K562 (cell line): Measurements from ENCODE around the gene PRDX6. TPM values are rescaled to one million over a fixed set of nuclear protein-coding genes. Genes with fewer than 3 reads are reported as not detected.
A peak's percentile ranks its signal among the peaks of the same experiment; 100 is the strongest.

Experiments
- ARID1B ChIP-seq: fragments of 450-650 bp; IDR thresholded peaks from 2 replicates; pipeline ENCODE4 v1.6.1; 2016; ENCODE audit warnings: antibody characterized with exemption, mild to moderate bottlenecking, inconsistent platforms
- CBX1 ChIP-seq: sonication (generic); IDR thresholded peaks from 2 replicates; pipeline ENCODE4 v1.6.1; 2016; ENCODE audit warnings: antibody characterized with exemption, low read depth, mild to moderate bottlenecking
- DMBX1 ChIP-seq: fragments of 250-450 bp; sonication (Bioruptor Pico); IDR thresholded peaks from 2 replicates; pipeline ENCODE4 v1.8.0; 2022; ENCODE audit warnings: inconsistent platforms, mild to moderate bottlenecking, moderate library complexity, borderline replicate concordance
- E2F6 ChIP-seq, 2 experiments: IDR thresholded peaks; 2 replicates each; pipeline ENCODE4 v1.6.1; 2011; ENCODE audit warnings: borderline replicate concordance in 1 of 2, control low read depth in 1 of 2, low read depth in 1 of 2, low read length in 1 of 2, mild to moderate bottlenecking in 1 of 2, mixed read lengths in 1 of 2, moderate library complexity in 1 of 2; ENCODE audit not compliant: insufficient read depth in 1 of 2, insufficient read length in 1 of 2, poor library complexity in 1 of 2, severe bottlenecking in 1 of 2; ENCODE audit errors: extremely low read depth in 1 of 2
- ERF ChIP-seq: fragments of 450-650 bp; formaldehyde crosslinking; IDR thresholded peaks from 2 replicates; pipeline ENCODE4 v1.4.0; 2020; ENCODE audit warnings: mild to moderate bottlenecking, mixed read lengths
- FOXK2 ChIP-seq, 2 experiments: fragments of 450-650 bp; IDR thresholded peaks in 1 of 2; conservative IDR thresholded peaks in 1 of 2; 2 replicates each; pipeline ENCODE4 v1.6.1; 2016; ENCODE audit warnings: low read depth in 2 of 2, mild to moderate bottlenecking in 1 of 2
- L3MBTL2 ChIP-seq: fragments of 450-650 bp; IDR thresholded peaks from 2 replicates; pipeline ENCODE4 v1.6.1; 2016; ENCODE audit warnings: mild to moderate bottlenecking, moderate library complexity
- MAFG ChIP-seq: fragments of 450-650 bp; conservative IDR thresholded peaks from 2 replicates; pipeline ENCODE4 v1.6.1; 2016; ENCODE audit warnings: missing genetic modification characterization, missing compliant biosample characterization
- PYGO2 ChIP-seq: fragments of 450-650 bp; IDR thresholded peaks from 2 replicates; pipeline ENCODE4 v1.6.1; 2016; ENCODE audit warnings: mild to moderate bottlenecking, missing genetic modification characterization, moderate library complexity, missing compliant biosample characterization
- TRIM28 ChIP-seq: fragments of 450-650 bp; IDR thresholded peaks from 2 replicates; pipeline ENCODE4 v1.6.1; 2017
- XRCC4 ChIP-seq: IDR thresholded peaks from one replicate; pipeline ENCODE4 v1.6.1; 2011; ENCODE audit not compliant: insufficient read depth, insufficient read length; ENCODE audit errors: extremely low read depth
- ZBTB8A ChIP-seq: fragments of 450-650 bp; IDR thresholded peaks from 2 replicates; pipeline ENCODE4 v1.6.1; 2018; ENCODE audit warnings: mild to moderate bottlenecking, moderate library complexity; ENCODE audit not compliant: partially characterized antibody
- ZNF318 ChIP-seq, 2 experiments: fragments of 450-650 bp; IDR thresholded peaks; 2 replicates each; pipeline ENCODE4 v1.6.1; 2016; ENCODE audit warnings: mild to moderate bottlenecking in 2 of 2, borderline replicate concordance in 1 of 2, low read depth in 1 of 2, moderate library complexity in 1 of 2
- polyA plus RNA-seq, 8 experiments: library from polyadenylated mRNA; depleted of rRNA in 4 of 8; stranded (reverse) in 5 of 8; unstranded in 3 of 8; fragments of >200 nt; fragmentation: Nextera tagmentation in 2 of 8; fragmentation: Illumina TruSeq in 1 of 8; extraction: Ambion mirVana in 2 of 8; extraction: Trizol in 1 of 8; gene quantifications; 2 replicates each; pipeline versions ENCODE4 v1.2.1 to v1.2.3, GENCODE V29; 2011 to 2014; ENCODE audit warnings: inconsistent platforms in 1 of 8, missing spikeins in 1 of 8
- total RNA-seq, 7 experiments: library from RNA; depleted of rRNA in 6 of 7; stranded (reverse); fragments of >200 nt in 6 of 7; fragmentation: Illumina TruSeq in 2 of 7; extraction: Trizol in 2 of 7; gene quantifications; 2 replicates each; pipeline versions ENCODE4 v1.2.1 to v1.2.3, GENCODE V29; 2011 to 2021; ENCODE audit warnings: low replicate concordance in 1 of 7
- TF ChIP-seq, protein P1 (sequence below), 3 experiments: fragments of 200-800 bp in 1 of 3; sonication (Bioruptor generic) in 1 of 3; sonication (generic) in 1 of 3; formaldehyde crosslinking in 1 of 3; IDR thresholded peaks; 2 replicates each; pipeline versions ENCODE4 v1.6.1 to v1.8.0; 2016 to 2022; ENCODE audit warnings: mild to moderate bottlenecking in 2 of 3, missing compliant biosample characterization in 2 of 3, missing genetic modification characterization in 2 of 3, missing genetic modification reagents in 1 of 3
- TF ChIP-seq, protein P2 (sequence below): fragments of 250-450 bp; sonication (Bioruptor Pico); IDR thresholded peaks from 2 replicates; pipeline ENCODE4 v1.8.0; 2021; ENCODE audit warnings: borderline replicate concordance, mild to moderate bottlenecking, moderate library complexity; ENCODE audit not compliant: poor library complexity, severe bottlenecking

The PRDX6 gene
- total and polyA plus RNA-seq, 9 of the 15 experiments (the other 6 are each of a cell fraction or from before 2014, with no cell fraction given), result 277 to 1,082 (median 610) TPM

- TF ChIP-seq ZNF318 (IDR thresholded peaks at IDR 0.05; ENCODE audit: borderline replicate concordance in 1 of 2, low read depth in 1 of 2) (no peak), ARID1B (peak; percentile 49), XRCC4 (no peak), L3MBTL2 (peak; percentile 45), ERF (CRISPR knock-in tag) (0 out of 2 replicates have a peak, but pooled peaks have one; percentile 10), DMBX1 (no peak), E2F6 (IDR thresholded peaks at IDR 0.05; ENCODE audit: borderline replicate concordance in 1 of 2, extremely low read depth in 1 of 2, insufficient read depth in 1 of 2, insufficient read length in 1 of 2, low read depth in 1 of 2, low read length in 1 of 2, poor library complexity in 1 of 2, severe bottlenecking in 1 of 2) (peak; percentile 22 to 45), CBX1 (0 out of 2 replicates have a peak, but pooled peaks have one; percentile 24), PYGO2 (tag) (no peak), FOXK2 (conservative IDR thresholded peaks at IDR 0.05 in 1 of 2, IDR thresholded peaks at IDR 0.05 in 1 of 2; ENCODE audit: low read depth in 2 of 2) (peak in 1 of 2 experiments; percentile 31; a peak in 1 of 4 replicates), ZBTB8A (no peak), MAFG (no peak; the same call in 1 of the 2 replicates), TRIM28 (peak; percentile 71; the same call in 1 of the 2 replicates)
- TF ChIP-seq, protein P1, sequence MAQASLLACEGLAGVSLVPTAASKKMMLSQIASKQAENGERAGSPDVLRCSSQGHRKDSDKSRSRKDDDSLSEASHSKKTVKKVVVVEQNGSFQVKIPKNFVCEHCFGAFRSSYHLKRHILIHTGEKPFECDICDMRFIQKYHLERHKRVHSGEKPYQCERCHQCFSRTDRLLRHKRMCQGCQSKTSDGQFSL (CRISPR knock-in tag; IDR thresholded peaks at IDR 0.05), result no peak
- TF ChIP-seq, protein P1 (tag; IDR thresholded peaks at IDR 0.05), result no peak
- TF ChIP-seq, protein P2, sequence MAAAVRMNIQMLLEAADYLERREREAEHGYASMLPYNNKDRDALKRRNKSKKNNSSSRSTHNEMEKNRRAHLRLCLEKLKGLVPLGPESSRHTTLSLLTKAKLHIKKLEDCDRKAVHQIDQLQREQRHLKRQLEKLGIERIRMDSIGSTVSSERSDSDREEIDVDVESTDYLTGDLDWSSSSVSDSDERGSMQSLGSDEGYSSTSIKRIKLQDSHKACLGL (CRISPR knock-in tag), result no peak
These were observed 19.7 kb downstream of the PRDX6 start (continued) for GRCh38 chr1:173496757-173497320.
